HepG2 (cell line): ENCODE data around the gene CTDSP2. TPM values are rescaled to one million over a fixed set of nuclear protein-coding genes. Genes with fewer than 3 reads are reported as not detected.
A peak's percentile ranks its signal among the peaks of the same experiment; 100 is the strongest.

Source experiments
- AGO1 ChIP-seq: fragments of 200-400 bp; formaldehyde crosslinking; IDR thresholded peaks from 2 replicates; pipeline ENCODE4 v1.6.1; 2017; ENCODE audit warnings: mild to moderate bottlenecking, low read depth, low read length, moderate library complexity; ENCODE audit not compliant: poor library complexity, severe bottlenecking
- FOSL2 ChIP-seq: sonication (generic); formaldehyde crosslinking; IDR thresholded peaks from 2 replicates; pipeline ENCODE4 v1.4.0; 2020; ENCODE audit warnings: missing genetic modification reagents
- HNF4A ChIP-seq: sonication (generic); formaldehyde crosslinking; IDR thresholded peaks from 2 replicates; pipeline ENCODE4 v1.4.0; 2020; ENCODE audit warnings: missing genetic modification reagents
- KMT2A ChIP-seq: sonication (generic); formaldehyde crosslinking; IDR thresholded peaks from 2 replicates; pipeline ENCODE4 v1.4.0; 2020; ENCODE audit warnings: missing genetic modification reagents
- SPEN ChIP-seq: sonication (generic); formaldehyde crosslinking; IDR thresholded peaks from 2 replicates; pipeline ENCODE4 v1.5.1; 2020; ENCODE audit warnings: low read depth, mild to moderate bottlenecking, missing genetic modification reagents
- ZNF446 ChIP-seq: sonication (generic); formaldehyde crosslinking; IDR thresholded peaks from 2 replicates; pipeline ENCODE4 v1.5.0; 2020; ENCODE audit warnings: mild to moderate bottlenecking, missing genetic modification reagents
- polyA plus RNA-seq, 8 experiments: library from polyadenylated mRNA; depleted of rRNA in 3 of 8; stranded (reverse) in 7 of 8; unstranded in 1 of 8; fragments of >200 nt; fragmentation: Illumina TruSeq in 4 of 8; extraction: Trizol in 4 of 8; gene quantifications; 2 replicates each; pipeline versions ENCODE4 v1.2.1 to v1.2.3, GENCODE V29; 2011 to 2016; ENCODE audit warnings: low read depth in 4 of 8, missing spikeins in 1 of 8, mixed read lengths in 1 of 8; ENCODE audit not compliant: insufficient read depth in 1 of 8
- total RNA-seq, 5 experiments: library from RNA; depleted of rRNA; stranded (reverse); fragments of >200 nt; fragmentation: Illumina TruSeq; extraction: Trizol; gene quantifications; 2 replicates each; pipeline ENCODE4 v1.2.3, GENCODE V29; 2016; ENCODE audit warnings: low read depth in 1 of 5
- TF ChIP-seq, protein P1 (sequence below): sonication (generic); formaldehyde crosslinking; IDR thresholded peaks from 2 replicates; pipeline ENCODE4 v1.5.0; 2020; ENCODE audit warnings: missing genetic modification reagents, mild to moderate bottlenecking, borderline replicate concordance
- TF ChIP-seq, protein P2 (sequence below): sonication (generic); formaldehyde crosslinking; IDR thresholded peaks from 2 replicates; pipeline ENCODE4 v1.8.0; 2022; ENCODE audit warnings: mild to moderate bottlenecking, missing genetic modification reagents, moderate library complexity
- TF ChIP-seq, protein P3 (sequence below): IDR thresholded peaks from 2 replicates; pipeline ENCODE4 v1.6.1; 2012; ENCODE audit warnings: inconsistent platforms

Gene CTDSP2
- total and polyA plus RNA-seq, 2 of the 13 experiments (the other 11 are each of a cell fraction or from before 2014, with no cell fraction given) = 38.1 to 82.5 TPM

DNA sequence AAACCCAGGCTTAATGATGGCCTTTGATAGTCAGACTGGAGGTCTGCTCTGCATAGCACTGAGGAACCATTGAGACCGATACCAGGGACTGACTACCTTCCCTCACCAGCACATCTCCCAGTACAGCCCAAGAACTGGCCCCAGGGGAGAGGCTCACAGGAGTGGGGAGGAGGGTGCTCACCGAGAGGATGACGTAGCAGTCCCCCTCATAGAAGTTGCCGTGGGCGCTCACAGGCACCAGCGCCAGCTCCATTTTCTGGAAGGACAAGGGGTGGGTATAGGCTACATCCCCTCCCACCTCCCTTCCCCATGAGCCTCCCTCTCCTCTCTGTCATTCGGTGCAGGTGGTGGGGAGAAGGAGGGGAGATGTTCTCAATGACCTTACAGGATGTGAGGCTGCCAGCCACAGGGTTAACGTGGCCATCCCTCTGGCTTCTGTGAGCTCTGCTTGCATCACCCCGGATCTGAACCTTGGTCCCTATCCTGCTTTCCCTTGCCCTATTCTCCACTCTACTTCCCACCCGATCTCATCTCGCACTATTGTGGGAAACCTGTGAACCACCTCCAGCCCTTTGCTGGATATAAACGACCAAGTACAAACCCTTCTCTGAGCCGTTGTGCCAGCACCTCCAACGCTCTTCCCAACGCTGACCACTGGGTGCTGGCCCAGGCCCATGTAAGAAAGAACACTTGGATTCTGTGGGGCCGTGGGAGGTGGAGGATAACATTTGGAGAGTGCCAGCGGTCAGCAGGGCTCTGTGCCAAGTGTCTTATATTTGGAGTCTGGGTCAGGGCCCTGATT is 32.4 kb downstream of the CTDSP2 start (continued):
- TF ChIP-seq, protein P1, sequence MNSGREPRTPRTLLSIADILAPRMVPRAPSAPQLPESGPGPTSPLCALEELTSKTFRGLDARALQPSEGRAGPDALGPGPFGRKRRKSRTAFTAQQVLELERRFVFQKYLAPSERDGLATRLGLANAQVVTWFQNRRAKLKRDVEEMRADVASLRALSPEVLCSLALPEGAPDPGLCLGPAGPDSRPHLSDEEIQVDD (CRISPR knock-in tag) = no peak
- TF ChIP-seq ZNF446 (CRISPR knock-in tag) = no peak
- TF ChIP-seq, protein P2, sequence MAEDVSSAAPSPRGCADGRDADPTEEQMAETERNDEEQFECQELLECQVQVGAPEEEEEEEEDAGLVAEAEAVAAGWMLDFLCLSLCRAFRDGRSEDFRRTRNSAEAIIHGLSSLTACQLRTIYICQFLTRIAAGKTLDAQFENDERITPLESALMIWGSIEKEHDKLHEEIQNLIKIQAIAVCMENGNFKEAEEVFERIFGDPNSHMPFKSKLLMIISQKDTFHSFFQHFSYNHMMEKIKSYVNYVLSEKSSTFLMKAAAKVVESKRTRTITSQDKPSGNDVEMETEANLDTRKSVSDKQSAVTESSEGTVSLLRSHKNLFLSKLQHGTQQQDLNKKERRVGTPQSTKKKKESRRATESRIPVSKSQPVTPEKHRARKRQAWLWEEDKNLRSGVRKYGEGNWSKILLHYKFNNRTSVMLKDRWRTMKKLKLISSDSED = no peak
- no peak for TF ChIP-seq AGO1
- peak; percentile 7; the same call in 1 of the 2 replicates for TF ChIP-seq FOSL2
- TF ChIP-seq HNF4A (CRISPR knock-in tag) = peak; percentile 92
- TF ChIP-seq, protein P3, sequence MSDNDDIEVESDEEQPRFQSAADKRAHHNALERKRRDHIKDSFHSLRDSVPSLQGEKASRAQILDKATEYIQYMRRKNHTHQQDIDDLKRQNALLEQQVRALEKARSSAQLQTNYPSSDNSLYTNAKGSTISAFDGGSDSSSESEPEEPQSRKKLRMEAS = no peak
- TF ChIP-seq SPEN (CRISPR knock-in tag) = peak; percentile 53; the same call in 1 of the 2 replicates
- no peak for TF ChIP-seq KMT2A (CRISPR knock-in tag)
